ENCODE measurements around the gene TRAPPC2B. TPM values are rescaled to one million over a fixed set of nuclear protein-coding genes. Genes with fewer than 3 reads are reported as not detected.

Gene TRAPPC2B
- total RNA-seq, 1 experiment from 2014 or later = 3.9 TPM

GRCh38 chr19:57410877-57411671, 47.7 kb downstream of the TRAPPC2B start, which contains the start of gene ZNF17:
ZNF17 (plus strand) TSS chr19:57411161; CDS start chr19:57413616, 2,455 bp downstream.
- H3K27ac ChIP-seq (ENCODE audit: low read depth, low read length) = peak within 1 kb of the TSS; percentile 35
- peaks cover 7% of the 10 kb centered on the region; the same call in 1 of the 2 replicates for H3K79me2 ChIP-seq (ENCODE audit: insufficient read depth, low read length)
- H3K4me1 ChIP-seq (ENCODE audit: control insufficient read depth in 1 of 2, insufficient read depth in 2 of 2, low read length in 2 of 2) = peaks cover 4 to 11% of the 10 kb centered on the region in 2 experiments; a peak in 2 of 4 replicates
- ChIA-PET RAD21 (ENCODE audit: low non-redundant PET in 1 of 2, low total read pairs in 2 of 2, uncharacterized antibody in 2 of 2, unreplicated experiment in 2 of 2) (no interaction called here), CTCF (no interaction called here), POLR2A (no interaction called here)
- no peaks in the 10 kb centered on the region for H3K27me3 ChIP-seq (ENCODE audit: insufficient read depth, low read length)
- ATAC-seq (peak; percentile 99), DNase-seq (ENCODE audit: low read depth, low spot score) (peak; percentile 87)
- no peaks in the 10 kb centered on the region for H4K20me1 ChIP-seq (ENCODE audit: insufficient read depth)
- peak within 1 kb of the TSS; percentile 75 to 100 for H3K4me3 ChIP-seq (replicated peaks in 1 of 2; ENCODE audit: low read depth in 1 of 2, low read length in 2 of 2)
- H3K9ac ChIP-seq (ENCODE audit: low read length) = peak within 1 kb of the TSS; percentile 71
- H3K9me2 ChIP-seq (ENCODE audit: insufficient read depth) = no peaks in the 10 kb centered on the region
- H3K9me3 ChIP-seq (ENCODE audit: control insufficient read depth in 1 of 2, insufficient read depth in 1 of 2, low read depth in 1 of 2, low read length in 2 of 2) = no peaks in the 10 kb centered on the region; a peak in 1 of 4 replicates
- peak within 1 kb of the TSS; percentile 19 for H2AFZ ChIP-seq (ENCODE audit: low read depth, low read length, poor library complexity, severe bottlenecking)
- H3K36me3 ChIP-seq (ENCODE audit: control insufficient read depth in 1 of 2, insufficient read depth in 2 of 2, low read length in 2 of 2) = no peaks in the 10 kb centered on the region
- BruUV-seq (replicated peaks) = TSS peak; percentile 77
- peak within 1 kb of the TSS; percentile 93 for H3K4me2 ChIP-seq (ENCODE audit: low read length)
- intact Hi-C loops (cut with micrococcal nuclease) = loop anchor here (1.0 kb wide), 1 partner anchor 167 kb away; the partner anchor contains the start of gene ZNF416
- TF ChIP-seq ZBTB33 (IDR thresholded peaks at IDR 0.05; ENCODE audit: extremely low read depth, insufficient replicate concordance, low read length) (no peak), POLR2A (IDR thresholded peaks at IDR 0.05; ENCODE audit: borderline replicate concordance, extremely low read depth, insufficient read depth, insufficient read length) (peak; percentile 46), ZNF274 (IDR thresholded peaks at IDR 0.05; ENCODE audit: low read depth, low read length) (no peak), JUND (IDR thresholded peaks at IDR 0.05) (no peak), CBX3 (IDR thresholded peaks at IDR 0.05; ENCODE audit: low read depth) (no peak), YY1 (IDR thresholded peaks at IDR 0.05; ENCODE audit: extremely low read depth, insufficient replicate concordance, low read depth, low read length) (peak; percentile 95), CTCF (IDR thresholded peaks at IDR 0.05 in 2 of 3, conservative IDR thresholded peaks at IDR 0.05 in 1 of 3; ENCODE audit: borderline replicate concordance in 1 of 3, insufficient read depth in 1 of 3, low read depth in 2 of 3, low read length in 2 of 3) (no peak), TCF7L2 (IDR thresholded peaks at IDR 0.05; ENCODE audit: borderline replicate concordance, extremely low read depth, insufficient read depth, insufficient read length) (no peak), ELF1 (IDR thresholded peaks at IDR 0.05; ENCODE audit: borderline replicate concordance, low read depth) (peak; percentile 29; the same call in 1 of the 2 replicates), SP1 (IDR thresholded peaks at IDR 0.05; ENCODE audit: low read depth) (peak; percentile 91), ATF3 (IDR thresholded peaks at IDR 0.05) (no peak), FOSL1 (IDR thresholded peaks at IDR 0.05; ENCODE audit: low read depth) (no peak), RAD21 (IDR thresholded peaks at IDR 0.05; ENCODE audit: low read depth) (no peak), EZH2 (IDR thresholded peaks at IDR 0.05) (no peak), MAX (IDR thresholded peaks at IDR 0.05) (peak; percentile 22; the same call in 1 of the 2 replicates), EGR1 (IDR thresholded peaks at IDR 0.05; ENCODE audit: low read depth) (peak; percentile 56; the same call in 1 of the 2 replicates), EZH2phosphoT487 (IDR thresholded peaks at IDR 0.05; ENCODE audit: borderline replicate concordance) (no peak), POLR2AphosphoS5 (IDR thresholded peaks at IDR 0.05; ENCODE audit: low read depth, low read length) (peak; percentile 68), ZFX (IDR thresholded peaks at IDR 0.05) (no peak)

All from HCT116 (cell line).